Mucosa of rectum (tissue), 2 donors: ENCODE measurements around the gene STK33.

Experiments used
- H3K27ac ChIP-seq, 2 donors: one replicate each; pipeline ENCODE4 v1.7.0; 2013; ENCODE audit warnings: inconsistent platforms in 2 of 2, low read depth in 2 of 2, low read length in 2 of 2
- H3K27me3 ChIP-seq, 2 donors: one replicate each; pipeline ENCODE4 v1.7.0; 2013; ENCODE audit warnings: low read length in 2 of 2; ENCODE audit not compliant: control insufficient read depth in 2 of 2, insufficient read depth in 2 of 2
- H3K36me3 ChIP-seq, 2 donors: one replicate each; pipeline ENCODE4 v1.7.0; 2013; ENCODE audit warnings: low read length in 2 of 2; ENCODE audit not compliant: control insufficient read depth in 2 of 2, insufficient read depth in 2 of 2
- H3K4me1 ChIP-seq, 2 donors: one replicate each; pipeline ENCODE4 v1.7.0; 2013; ENCODE audit warnings: low read length in 2 of 2, mild to moderate bottlenecking in 1 of 2; ENCODE audit not compliant: control insufficient read depth in 2 of 2, insufficient read depth in 2 of 2
- H3K4me3 ChIP-seq, 2 donors: one replicate each; pipeline ENCODE4 v1.7.0; 2013; ENCODE audit warnings: low read length in 2 of 2
- H3K9ac ChIP-seq, 2 donors: one replicate each; pipeline ENCODE4 v1.7.0; 2013; ENCODE audit warnings: low read length in 2 of 2, low read depth in 1 of 2, mild to moderate bottlenecking in 1 of 2
- H3K9me3 ChIP-seq, 2 donors: one replicate each; pipeline ENCODE4 v1.7.0; 2013; ENCODE audit warnings: low read length in 2 of 2; ENCODE audit not compliant: control insufficient read depth in 2 of 2
- donor health status: healthy.
- donor health status: Normal muscosa, but diverticular disease.

Gene STK33

GRCh38 chr11:8382436-8383053 lies 211.5 kb downstream of the STK33 start:
- Histone ChIP-seq H3K27ac (no peak overlapping the region), H3K4me3 (no peak overlapping the region), H3K27me3 (no peaks in the 10 kb centered on the region), H3K36me3 (no peaks in the 10 kb centered on the region), H3K4me1 (no peaks in the 10 kb centered on the region), H3K9ac (no peak overlapping the region), H3K9me3 (no peaks in the 10 kb centered on the region)

GRCh38 chr11:8381871-8382396 lies 212.1 kb downstream of the STK33 start:
- no peaks in the 10 kb centered on the region for H3K36me3 ChIP-seq
- no peaks in the 10 kb centered on the region for H3K27me3 ChIP-seq
- no peak overlapping the region for H3K9ac ChIP-seq
- no peak overlapping the region for H3K27ac ChIP-seq
- no peak overlapping the region for H3K4me3 ChIP-seq
- H3K9me3 ChIP-seq: no peaks in the 10 kb centered on the region
- H3K4me1 ChIP-seq: no peaks in the 10 kb centered on the region

- Histone ChIP-seq H3K9ac (no peak overlapping the region), H3K36me3 (no peaks in the 10 kb centered on the region), H3K4me3 (no peak overlapping the region), H3K27ac (no peak overlapping the region), H3K27me3 (no peaks in the 10 kb centered on the region), H3K4me1 (no peaks in the 10 kb centered on the region), H3K9me3 (no peaks in the 10 kb centered on the region)
Observed at GRCh38 chr11:8381343-8381742, 212.7 kb downstream of the STK33 start.

- no peak overlapping the region for H3K4me3 ChIP-seq
- no peak overlapping the region for H3K9ac ChIP-seq
- no peaks in the 10 kb centered on the region for H3K9me3 ChIP-seq
- no peaks in the 10 kb centered on the region for H3K27me3 ChIP-seq
- H3K36me3 ChIP-seq: no peaks in the 10 kb centered on the region
- no peaks in the 10 kb centered on the region for H3K4me1 ChIP-seq
- no peak overlapping the region for H3K27ac ChIP-seq
Observed at GRCh38 chr11:8375932-8376331, 218.1 kb downstream of the STK33 start.

- no peak overlapping the region for H3K27ac ChIP-seq
- H3K36me3 ChIP-seq: no peaks in the 10 kb centered on the region
- no peaks in the 10 kb centered on the region for H3K9me3 ChIP-seq
- H3K9ac ChIP-seq: no peak overlapping the region
- no peaks in the 10 kb centered on the region for H3K27me3 ChIP-seq
- no peaks in the 10 kb centered on the region for H3K4me1 ChIP-seq
- no peak overlapping the region for H3K4me3 ChIP-seq
Observed at GRCh38 chr11:8375460-8375859, 218.6 kb downstream of the STK33 start.

GRCh38 chr11:8374716-8375115 lies 219.3 kb downstream of the STK33 start:
- Histone ChIP-seq H3K36me3 (no peaks in the 10 kb centered on the region), H3K27me3 (no peaks in the 10 kb centered on the region), H3K4me1 (no peaks in the 10 kb centered on the region), H3K9ac (no peak overlapping the region), H3K27ac (no peak overlapping the region), H3K4me3 (no peak overlapping the region), H3K9me3 (no peaks in the 10 kb centered on the region)

GRCh38 chr11:8373519-8374432 lies 220.3 kb downstream of the STK33 start:
- H3K4me3 ChIP-seq: no peak overlapping the region
- no peaks in the 10 kb centered on the region for H3K4me1 ChIP-seq
- H3K27ac ChIP-seq: no peak overlapping the region
- no peaks in the 10 kb centered on the region for H3K9me3 ChIP-seq
- H3K36me3 ChIP-seq: no peaks in the 10 kb centered on the region
- H3K9ac ChIP-seq: no peak overlapping the region
- no peaks in the 10 kb centered on the region for H3K27me3 ChIP-seq

- Histone ChIP-seq H3K27ac (no peak overlapping the region), H3K4me1 (no peaks in the 10 kb centered on the region), H3K4me3 (no peak overlapping the region), H3K9ac (no peak overlapping the region), H3K9me3 (no peaks in the 10 kb centered on the region), H3K36me3 (no peaks in the 10 kb centered on the region), H3K27me3 (no peaks in the 10 kb centered on the region)
Observed at GRCh38 chr11:8372641-8373381, 221.2 kb downstream of the STK33 start.

- no peak overlapping the region for H3K27ac ChIP-seq
Observed at GRCh38 chr11:8371516-8371884, 222.5 kb downstream of the STK33 start.

More at GRCh38 chr11:8371516-8371884, 222.5 kb downstream of the STK33 start:
- H3K9me3 ChIP-seq: no peaks in the 10 kb centered on the region
- H3K4me3 ChIP-seq: no peak overlapping the region
- H3K4me1 ChIP-seq: no peaks in the 10 kb centered on the region
- no peak overlapping the region for H3K9ac ChIP-seq
- no peaks in the 10 kb centered on the region for H3K36me3 ChIP-seq
- no peaks in the 10 kb centered on the region for H3K27me3 ChIP-seq
